ENCODE measurements around the gene BAIAP3.
A peak's percentile ranks its signal among the peaks of the same experiment; 100 is the strongest.

The BAIAP3 gene

GRCh38 chr16:1335211-1335971 lies 1.9 kb downstream of the BAIAP3 start:
- DNase-seq = no peak

- DNase-seq = no peak
Observed at GRCh38 chr16:1335996-1336395, 2.6 kb downstream of the BAIAP3 start.

GRCh38 chr16:1336619-1337018 lies 3.2 kb downstream of the BAIAP3 start:
- no peak for DNase-seq

GRCh38 chr16:1337486-1337885 lies 4.0 kb downstream of the BAIAP3 start:
- no peak for DNase-seq

GRCh38 chr16:1338119-1338730 lies 4.8 kb downstream of the BAIAP3 start:
- no peak for DNase-seq

- no peak for DNase-seq
Observed at GRCh38 chr16:1338855-1339675, 5.6 kb downstream of the BAIAP3 start.

- DNase-seq = no peak
Observed at GRCh38 chr16:1340730-1341494, 7.5 kb downstream of the BAIAP3 start.

- no peak for DNase-seq
Observed at GRCh38 chr16:1341495-1342420, 8.3 kb downstream of the BAIAP3 start.

GRCh38 chr16:1342526-1343427 lies 9.3 kb downstream of the BAIAP3 start:
- DNase-seq = peak; percentile 91

GRCh38 chr16:1343428-1344242 lies 10.2 kb downstream of the BAIAP3 start:
- DNase-seq = no peak

- DNase-seq = no peak
Observed at GRCh38 chr16:1344499-1344898, 11.1 kb downstream of the BAIAP3 start.

- no peak for DNase-seq
Observed at GRCh38 chr16:1345087-1345486, 11.6 kb downstream of the BAIAP3 start.

GRCh38 chr16:1345651-1346421 lies 12.4 kb downstream of the BAIAP3 start:
- DNase-seq = no peak

GRCh38 chr16:1346422-1347285 lies 13.2 kb downstream of the BAIAP3 start:
- DNase-seq = no peak

- no peak for DNase-seq
Observed at GRCh38 chr16:1347286-1347855, 13.9 kb downstream of the BAIAP3 start.

GRCh38 chr16:1347962-1348361 lies 14.5 kb downstream of the BAIAP3 start:
- DNase-seq = no peak

GRCh38 chr16:1348441-1348840 lies 15.0 kb downstream of the BAIAP3 start:
- no peak for DNase-seq

- DNase-seq = no peak
Observed at GRCh38 chr16:1348926-1349325, 15.5 kb downstream of the BAIAP3 start.
